Left cardiac atrium (tissue), 4 donors: ENCODE data around the gene RASGRF2. TPM values are rescaled to one million over a fixed set of nuclear protein-coding genes. Genes with fewer than 3 reads are reported as not detected.
A peak's percentile ranks its signal among the peaks of the same experiment; 100 is the strongest.
"Not testable (repeated sequence)": the region's sequence is repeated elsewhere in the genome, so short reads cannot be mapped to it uniquely, and the experiment has no call there.

Experiments
- ATAC-seq, 2 donors: fragments of 200-7000 bp; cut with Tn5 transposase; one replicate each; pipeline ENCODE4 v1.9.1; 2020; ENCODE audit warnings: mild to moderate bottlenecking in 2 of 2, moderate library complexity in 2 of 2
- DNase-seq: peaks from one replicate; pipeline ENCODE4 v3.0.0-alpha.2; 2020
- intact Hi-C, 2 donors: fragments of 100-400 bp; cut with DNase I; formaldehyde crosslinking; loops; one replicate each; pipeline versions ENCODE4 v1.14.1 to v1.15.1; 2022 to 2023
- total RNA-seq, 2 donors: library from RNA; stranded (reverse); fragmentation: NEBNext Ultra II Directional; extraction: Animal tissue kit (Norgen Biotek cat#: 25700); gene quantifications; one replicate each; pipeline ENCODE4 v1.2.1, GENCODE V29; 2021
- donor health status: DM: no; HTN: yes; CAD: no.
- donor health status: DM: no; HTN: yes; CAD: no; lungs with severe emphysema.
- donor health status: DM: yes; HTN: yes; CAD: no.
- donor health status: Dilated cardiomyopathy.

The RASGRF2 gene
- total RNA-seq, 2 donors from 2014 or later = 9.6 to 12.2 TPM

DNA sequence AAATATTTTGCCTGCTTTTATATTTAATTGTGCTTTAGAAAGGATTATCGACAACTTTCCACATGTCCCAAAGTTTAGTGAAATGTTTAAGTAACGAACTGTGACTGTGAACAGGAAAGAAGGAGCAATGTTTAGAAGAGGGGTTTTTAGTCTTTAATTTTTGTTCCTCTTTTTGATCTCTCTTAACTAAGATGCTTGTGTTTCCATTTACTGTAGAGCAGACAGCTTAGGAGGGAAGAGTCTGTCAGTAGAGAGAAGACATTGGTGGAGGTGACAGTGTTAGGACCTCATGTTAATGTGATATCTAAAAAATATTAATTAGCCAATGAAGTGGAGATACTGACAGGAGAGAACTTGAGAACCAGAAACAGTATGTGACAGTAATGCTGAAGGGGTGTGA lies 92.2 kb downstream of the RASGRF2 start:
- ATAC-seq (no peak), DNase-seq (no peak)
- intact Hi-C loops = no loop called here

DNA sequence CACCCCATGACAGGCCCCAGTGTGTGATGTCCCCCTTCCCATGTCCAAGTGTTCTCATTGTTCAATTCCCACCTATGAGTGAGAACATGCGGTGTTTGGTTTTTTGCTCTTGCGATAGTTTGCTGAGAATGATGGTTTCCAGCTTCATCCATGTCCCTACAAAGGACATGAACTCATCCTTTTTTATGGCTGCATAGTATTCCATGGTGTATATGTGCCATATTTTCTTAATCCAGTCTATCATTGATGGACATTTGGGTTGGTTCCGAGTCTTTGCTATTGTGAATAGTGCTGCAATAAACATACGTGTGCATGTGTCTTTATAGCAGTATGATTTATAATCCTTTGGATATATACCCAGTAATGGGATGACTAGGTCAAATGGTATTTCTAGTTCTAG lies 93.1 kb downstream of the RASGRF2 start:
- ATAC-seq, DNase-seq, intact Hi-C loops: not testable (repeated sequence)

DNA sequence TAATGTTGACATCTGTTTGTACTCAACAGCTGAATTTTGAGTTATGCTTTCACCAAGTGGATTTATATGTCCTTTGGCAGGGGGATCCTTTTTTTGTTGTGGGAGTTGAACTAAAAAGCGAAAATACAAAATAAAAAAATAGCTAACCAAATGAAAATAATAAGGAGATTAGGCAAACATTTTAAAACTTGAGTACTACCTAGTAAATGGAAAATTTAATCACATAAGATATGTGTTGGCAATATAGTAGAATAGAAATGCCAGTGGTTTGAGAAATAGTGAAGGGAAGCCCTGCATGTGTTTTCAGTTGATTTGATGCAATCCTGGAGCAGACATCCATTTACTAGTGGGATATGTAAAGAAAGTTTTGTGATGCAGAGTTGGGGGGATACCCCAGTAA lies 98.0 kb downstream of the RASGRF2 start:
- DNase-seq = no peak
- no peak for ATAC-seq
- intact Hi-C loops = no loop called here

- intact Hi-C loops = no loop called here
- DNase-seq (no peak), ATAC-seq (no peak)
These were observed 105.3 kb downstream of the RASGRF2 start for GRCh38 chr5:81065492-81065891.

DNA sequence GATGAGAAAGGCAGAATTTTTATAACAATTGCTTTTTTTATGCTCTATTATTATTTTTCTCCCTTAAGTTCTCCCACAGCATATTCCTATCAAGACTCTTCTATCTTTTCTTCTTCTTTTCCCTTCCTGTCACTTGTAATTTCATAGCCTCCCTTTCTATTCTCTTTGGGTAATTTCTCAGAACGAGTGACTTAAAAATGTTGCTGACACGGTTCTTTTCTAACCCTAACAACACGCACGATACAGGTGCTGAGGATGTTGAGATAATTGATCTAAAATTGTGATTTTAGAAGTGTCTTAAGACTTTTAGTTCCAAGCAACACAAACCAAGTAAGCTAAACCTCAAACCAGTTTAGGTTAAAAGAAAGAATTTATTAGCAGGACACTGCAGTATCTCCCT lies 105.9 kb downstream of the RASGRF2 start:
- DNase-seq (no peak), ATAC-seq (no peak)
- intact Hi-C loops = no loop called here

DNA sequence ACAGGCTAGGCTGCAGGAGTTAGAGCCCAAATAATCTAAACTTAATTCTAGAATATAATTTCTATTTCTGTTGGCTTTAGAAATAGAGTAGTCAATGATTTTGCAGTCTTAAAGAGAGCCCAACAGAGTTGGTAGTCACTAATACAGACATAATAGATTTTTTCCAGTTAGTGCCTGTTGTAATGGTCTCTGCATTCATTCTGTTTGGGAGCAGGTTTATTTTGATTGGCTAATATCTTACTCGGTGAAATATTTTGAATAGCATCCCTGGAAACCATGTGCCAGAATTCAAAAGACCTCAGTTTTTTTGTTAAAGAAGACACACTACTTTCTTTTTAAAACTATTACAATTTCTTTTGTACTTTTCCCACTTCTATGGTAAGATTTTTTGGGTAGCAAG lies 107.2 kb downstream of the RASGRF2 start:
- DNase-seq (no peak), ATAC-seq (no peak)
- intact Hi-C loops = no loop called here

- DNase-seq (peak; percentile 25), ATAC-seq (no peak)
- intact Hi-C loops = no loop called here
These were observed 107.9 kb downstream of the RASGRF2 start for GRCh38 chr5:81068063-81068462.

GRCh38 chr5:81068635-81069034 lies 108.5 kb downstream of the RASGRF2 start:
- intact Hi-C loops = no loop called here
- ATAC-seq (no peak), DNase-seq (no peak)

DNA sequence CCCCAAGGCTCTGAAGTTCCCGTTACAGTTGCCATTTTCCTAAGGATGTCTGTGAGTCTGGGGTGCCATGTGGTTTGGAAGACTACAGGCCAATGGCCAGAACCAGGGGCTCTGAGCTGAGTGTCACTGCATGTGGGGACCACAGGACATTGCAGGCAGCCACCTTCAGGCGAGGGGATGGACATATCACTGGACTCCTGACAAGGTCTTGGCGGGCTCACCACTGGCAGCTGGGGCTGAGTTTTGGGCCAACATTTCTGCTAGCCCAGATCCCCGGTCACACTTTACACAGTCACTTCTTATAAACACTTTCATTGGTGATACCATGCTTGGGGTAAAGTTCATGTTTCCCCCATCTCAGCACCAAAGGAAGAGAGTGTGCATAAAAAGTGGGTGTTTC lies 109.8 kb downstream of the RASGRF2 start:
- intact Hi-C loops = no loop called here
- ATAC-seq (no peak), DNase-seq (no peak)

GRCh38 chr5:81070571-81071255 lies 110.5 kb downstream of the RASGRF2 start:
- ATAC-seq (no peak), DNase-seq (no peak)
- intact Hi-C loops = no loop called here

GRCh38 chr5:81075041-81075440 lies 114.9 kb downstream of the RASGRF2 start:
- ATAC-seq (no peak), DNase-seq (no peak)
- intact Hi-C loops = no loop called here

- intact Hi-C loops = no loop called here
- DNase-seq (no peak), ATAC-seq (no peak)
These were observed 116.9 kb downstream of the RASGRF2 start for GRCh38 chr5:81077105-81077504.

- no peak for DNase-seq
- intact Hi-C loops = no loop called here
- no peak for ATAC-seq
These were observed 118.8 kb downstream of the RASGRF2 start for GRCh38 chr5:81078930-81079329.

DNA sequence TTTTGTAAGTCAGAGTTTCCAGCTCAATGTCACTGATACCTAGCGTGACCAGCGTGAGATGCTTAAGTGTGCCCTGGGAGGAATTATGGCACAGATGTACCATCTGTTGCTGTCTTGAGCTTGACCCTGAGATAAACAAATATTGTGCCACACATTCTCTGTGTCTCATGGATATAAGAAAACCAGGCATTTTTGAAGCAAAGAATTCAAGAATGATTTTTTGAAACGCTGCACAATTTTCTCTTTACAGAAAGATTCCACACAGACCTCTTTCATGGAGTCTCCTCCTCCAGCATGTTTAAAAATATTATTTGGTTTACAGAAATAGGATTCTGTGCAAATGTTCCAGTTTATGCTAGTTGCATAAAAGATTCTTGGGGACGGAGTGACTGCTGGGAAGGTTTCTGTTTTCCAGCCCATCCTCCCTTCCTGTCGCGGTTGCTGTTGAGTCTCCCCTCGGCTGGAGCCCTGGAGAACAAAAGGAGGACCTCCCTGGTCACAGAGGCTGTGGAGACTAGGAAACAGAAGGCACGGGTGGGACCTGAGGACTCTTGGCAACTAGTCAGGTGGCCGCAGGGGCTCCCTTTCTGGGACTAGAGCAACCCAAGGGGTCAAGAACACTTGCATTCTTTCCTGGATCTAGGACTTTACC lies 120.8 kb downstream of the RASGRF2 start:
- no peak for DNase-seq
- intact Hi-C loops = no loop called here
- no peak for ATAC-seq

GRCh38 chr5:81081461-81081835 lies 121.3 kb downstream of the RASGRF2 start:
- no peak for DNase-seq
- no peak for ATAC-seq
- intact Hi-C loops = no loop called here

DNA sequence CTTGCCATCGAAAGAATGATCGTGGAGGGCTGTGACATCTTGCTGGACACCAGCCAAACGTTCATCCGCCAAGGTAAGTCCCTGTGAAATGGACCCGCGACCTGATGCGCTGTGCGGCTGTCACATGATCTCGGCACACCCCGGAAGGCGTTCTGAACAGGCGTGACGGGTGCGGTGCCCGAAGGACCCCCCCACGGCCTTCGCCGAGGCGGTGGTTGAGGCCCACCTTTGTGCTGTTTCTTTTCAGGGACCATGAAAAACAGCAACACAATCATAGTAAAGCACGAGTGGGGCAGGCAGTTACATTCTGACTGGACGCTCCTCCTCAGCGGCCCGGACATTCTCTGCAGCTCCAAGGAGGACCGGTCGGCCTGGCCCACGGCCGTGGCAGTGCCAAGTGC lies 126.7 kb downstream of the RASGRF2 start:
- no peak for DNase-seq
- intact Hi-C loops = no loop called here
- no peak for ATAC-seq

GRCh38 chr5:81091199-81091598 lies 131.0 kb downstream of the RASGRF2 start:
- intact Hi-C loops = no loop called here
- DNase-seq (no peak), ATAC-seq (no peak)

DNA sequence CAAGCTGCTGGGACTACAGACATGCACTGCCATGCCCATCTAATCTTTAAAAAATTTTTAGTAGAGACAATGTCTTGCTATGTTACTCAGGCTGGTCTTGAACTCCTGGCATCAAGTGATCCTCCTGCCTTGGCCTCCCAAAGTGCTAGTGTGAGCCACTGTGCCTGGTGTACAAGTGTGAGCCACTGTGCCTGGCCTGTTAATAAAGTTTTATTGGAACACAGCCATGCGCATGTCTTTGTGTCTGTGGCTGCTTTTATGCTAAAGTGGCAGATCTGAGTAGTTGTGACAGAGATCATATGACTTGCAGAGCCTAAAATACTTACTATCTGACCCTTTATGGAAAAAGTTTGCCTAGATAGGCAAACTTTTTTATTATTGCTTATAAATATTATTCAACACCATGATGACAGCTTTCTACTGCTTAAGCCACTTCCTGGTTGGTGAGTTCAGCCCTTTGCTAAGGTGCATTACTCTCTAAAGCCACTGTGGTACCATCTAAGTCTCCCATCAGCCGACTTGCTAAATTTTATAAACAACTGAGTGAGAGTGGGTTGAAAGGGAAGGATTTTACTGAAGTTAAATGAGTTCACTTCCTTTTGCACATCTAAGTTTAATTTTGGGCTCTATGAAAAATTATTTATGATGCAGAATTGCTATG lies 133.5 kb downstream of the RASGRF2 start:
- intact Hi-C loops = no loop called here
- DNase-seq (no peak), ATAC-seq (no peak)

DNA sequence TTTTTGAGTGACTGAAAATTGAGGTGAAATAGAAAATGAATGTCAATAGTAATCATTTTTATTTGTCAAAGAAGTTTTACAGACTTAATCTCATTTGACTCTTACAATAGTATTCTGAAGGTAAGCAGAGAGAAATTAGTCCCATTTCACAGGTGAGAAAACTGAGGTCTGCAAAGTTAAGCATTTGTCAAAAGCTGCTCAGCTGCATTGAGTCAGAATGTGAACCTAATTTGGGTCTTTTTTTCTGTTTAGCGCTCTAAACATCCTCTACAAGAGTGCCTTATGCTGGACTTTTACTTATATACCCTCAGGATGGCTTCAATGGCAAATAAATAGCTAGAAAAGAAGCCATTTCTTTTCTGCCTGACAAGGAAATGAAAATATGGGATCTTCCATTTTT lies 135.7 kb downstream of the RASGRF2 start:
- intact Hi-C loops = no loop called here
- ATAC-seq = no peak
- DNase-seq = no peak

GRCh38 chr5:81097713-81098112 lies 137.6 kb downstream of the RASGRF2 start:
- intact Hi-C loops = no loop called here
- ATAC-seq = no peak
- DNase-seq = no peak
